H9 (cell line): ENCODE data around the gene HLA-E. TPM values are rescaled to one million over a fixed set of nuclear protein-coding genes. Genes with fewer than 3 reads are reported as not detected.

Experiments used
- DNase-seq: peaks from one replicate; pipeline ENCODE4 v3.0.0-alpha.2; 2017
- H2AFZ ChIP-seq: one replicate; pipeline ENCODE4 v1.6.1; 2013; ENCODE audit warnings: mild to moderate bottlenecking, low read length, control low read depth, moderate library complexity
- H2AK5ac ChIP-seq: 2 replicates; pipeline ENCODE4 v1.6.1; 2013; ENCODE audit warnings: low read length, control low read depth, mixed read lengths; ENCODE audit not compliant: insufficient read length
- H2BK120ac ChIP-seq: one replicate; pipeline ENCODE4 v1.6.1; 2013; ENCODE audit warnings: low read depth, mild to moderate bottlenecking, low read length, control low read depth, inconsistent platforms; ENCODE audit not compliant: poor library complexity, severe bottlenecking
- H2BK12ac ChIP-seq: 2 replicates; pipeline ENCODE4 v1.6.1; 2013; ENCODE audit warnings: low read length, control low read depth, mixed read lengths, low read depth; ENCODE audit not compliant: insufficient read length
- H2BK15ac ChIP-seq: 2 replicates; pipeline ENCODE4 v1.6.1; 2013; ENCODE audit warnings: low read depth, low read length, control low read depth
- H2BK20ac ChIP-seq: one replicate; pipeline ENCODE4 v1.6.1; 2013; ENCODE audit warnings: low read depth, mild to moderate bottlenecking, low read length, control low read depth, inconsistent platforms; ENCODE audit not compliant: poor library complexity, severe bottlenecking
- H2BK5ac ChIP-seq: 2 replicates; pipeline ENCODE4 v1.6.1; 2013; ENCODE audit warnings: low read length, control low read depth, mixed read lengths; ENCODE audit not compliant: insufficient read length
- H3K14ac ChIP-seq: 2 replicates; pipeline ENCODE4 v1.6.1; 2013; ENCODE audit warnings: low read length, control low read depth; ENCODE audit not compliant: insufficient read depth
- H3K18ac ChIP-seq: 2 replicates; pipeline ENCODE4 v1.6.1; 2013; ENCODE audit warnings: low read depth, mild to moderate bottlenecking, mixed read lengths, low read length, control low read depth; ENCODE audit not compliant: insufficient read length
- H3K23ac ChIP-seq: 2 replicates; pipeline ENCODE4 v1.6.1; 2013; ENCODE audit warnings: low read length, control low read depth, mixed read lengths, low read depth; ENCODE audit not compliant: insufficient read length
- H3K23me2 ChIP-seq: 2 replicates; pipeline ENCODE4 v1.6.1; 2013; ENCODE audit warnings: low read depth, mild to moderate bottlenecking, mixed read lengths, low read length, control low read depth; ENCODE audit not compliant: insufficient read length, poor library complexity, severe bottlenecking
- H3K27ac ChIP-seq: 2 replicates; pipeline ENCODE4 v1.5.1; 2013; ENCODE audit warnings: low read length, control low read depth, mixed read lengths, low read depth; ENCODE audit not compliant: insufficient read length
- H3K27me3 ChIP-seq: 2 replicates; pipeline ENCODE4 v1.6.1; 2013; ENCODE audit warnings: low read length, control low read depth, inconsistent platforms; ENCODE audit not compliant: insufficient read depth
- H3K4ac ChIP-seq: 2 replicates; pipeline ENCODE4 v1.6.1; 2013; ENCODE audit warnings: low read depth, mild to moderate bottlenecking, control low read depth, inconsistent platforms, low read length, moderate library complexity
- H3K4me1 ChIP-seq: 2 replicates; pipeline ENCODE4 v1.6.1; 2013; ENCODE audit warnings: low read length, control low read depth, inconsistent platforms; ENCODE audit not compliant: insufficient read depth
- H3K4me2 ChIP-seq: 2 replicates; pipeline ENCODE4 v1.6.1; 2013; ENCODE audit warnings: low read length, control low read depth, mixed read lengths; ENCODE audit not compliant: insufficient read length, insufficient read depth
- H3K56ac ChIP-seq: 2 replicates; pipeline ENCODE4 v1.6.1; 2013; ENCODE audit warnings: low read depth, mild to moderate bottlenecking, mixed read lengths, low read length, control low read depth; ENCODE audit not compliant: insufficient read length
- H3K79me1 ChIP-seq: 2 replicates; pipeline ENCODE4 v1.6.1; 2013; ENCODE audit warnings: low read depth, mild to moderate bottlenecking, moderate library complexity, low read length, control low read depth, inconsistent platforms; ENCODE audit not compliant: insufficient read depth, poor library complexity, severe bottlenecking
- H3K79me2 ChIP-seq: 2 replicates; pipeline ENCODE4 v1.6.1; 2013; ENCODE audit warnings: low read length, control low read depth, inconsistent platforms; ENCODE audit not compliant: insufficient read depth
- H3K9ac ChIP-seq: 2 replicates; pipeline ENCODE4 v1.6.1; 2013; ENCODE audit warnings: low read length, control low read depth, mixed read lengths; ENCODE audit not compliant: insufficient read length; ENCODE audit errors: extremely low read depth
- H3K9me3 ChIP-seq: one replicate; pipeline ENCODE4 v1.6.1; 2013; ENCODE audit warnings: low read depth, low read length, inconsistent platforms; ENCODE audit not compliant: control insufficient read depth
- H3T11ph ChIP-seq: one replicate; pipeline ENCODE4 v1.6.1; 2013; ENCODE audit warnings: mild to moderate bottlenecking, low read length, control low read depth, inconsistent platforms
- H4K20me1 ChIP-seq: one replicate; pipeline ENCODE4 v1.6.1; 2013; ENCODE audit not compliant: control insufficient read depth, insufficient read length, insufficient read depth
- H4K5ac ChIP-seq: 2 replicates; pipeline ENCODE4 v1.6.1; 2013; ENCODE audit warnings: low read depth, mild to moderate bottlenecking, mixed read lengths, low read length, control low read depth; ENCODE audit not compliant: insufficient read length
- H4K8ac ChIP-seq: replicated peaks from 2 replicates; pipeline ENCODE4 v1.6.1; 2013; ENCODE audit warnings: low read length, control low read depth, mixed read lengths, low read depth; ENCODE audit not compliant: insufficient read length
- H4K91ac ChIP-seq: 2 replicates; pipeline ENCODE4 v1.6.1; 2013; ENCODE audit warnings: low read depth, mild to moderate bottlenecking, moderate library complexity, mixed read lengths, low read length, control low read depth; ENCODE audit not compliant: insufficient read length
- H3K27ac Mint-ChIP-seq, 3 experiments: 2 replicates in 2 of 3; 3 replicates in 1 of 3; pipeline ENCODE4 v1.8.0; 2020 to 2021; ENCODE audit warnings: mixed read lengths in 3 of 3, mild to moderate bottlenecking in 1 of 3, moderate library complexity in 1 of 3
- H3K27me3 Mint-ChIP-seq: 2 replicates; pipeline ENCODE4 v1.8.0; 2021; ENCODE audit warnings: low read depth, mild to moderate bottlenecking, moderate library complexity, mixed read lengths
- H3K36me3 Mint-ChIP-seq, 3 experiments: 2 replicates in 2 of 3; 3 replicates in 1 of 3; pipeline ENCODE4 v1.8.0; 2020 to 2021; ENCODE audit warnings: low read depth in 3 of 3, mixed read lengths in 3 of 3; ENCODE audit not compliant: insufficient read depth in 1 of 3
- H3K4me1 Mint-ChIP-seq, 2 experiments: 2 replicates each; pipeline ENCODE4 v1.8.0; 2020; ENCODE audit warnings: mixed read lengths in 2 of 2
- H3K4me3 Mint-ChIP-seq, 2 experiments: 2 replicates in 1 of 2; 3 replicates in 1 of 2; pipeline ENCODE4 v1.8.0; 2020 to 2021; ENCODE audit warnings: mild to moderate bottlenecking in 2 of 2, mixed read lengths in 2 of 2, moderate library complexity in 1 of 2
- H3K9me3 Mint-ChIP-seq, 2 experiments: 2 replicates in 1 of 2; 3 replicates in 1 of 2; pipeline ENCODE4 v1.8.0; 2020; ENCODE audit warnings: mild to moderate bottlenecking in 2 of 2, mixed read lengths in 2 of 2, moderate library complexity in 1 of 2
- WGBS: extraction: QIAGEN DNeasy Blood & Tissue Kit; methylation state at CpG from one replicate; pipeline ENCODE4 v1.1.7; 2013; ENCODE audit warnings: missing lambda C conversion rate, low lambda C conversion rate, mixed read lengths; ENCODE audit not compliant: insufficient read length; ENCODE audit errors: extremely low coverage; 5-methylcytosine and 5-hydroxymethylcytosine counted together
- total RNA-seq: library from RNA; stranded (reverse); gene quantifications from 2 replicates; pipeline ENCODE4 v1.2.1, GENCODE V29; 2021
- TF ChIP-seq, protein P1 (sequence below): fragments of 200-600 bp; sonication (generic); conservative IDR thresholded peaks from 3 replicates; pipeline ENCODE4 v1.8.0; 2021; ENCODE audit warnings: antibody characterized with exemption, mild to moderate bottlenecking

Gene HLA-E
- total RNA-seq, 1 experiment from 2014 or later, result 28.1 TPM

- TF ChIP-seq, protein P1, sequence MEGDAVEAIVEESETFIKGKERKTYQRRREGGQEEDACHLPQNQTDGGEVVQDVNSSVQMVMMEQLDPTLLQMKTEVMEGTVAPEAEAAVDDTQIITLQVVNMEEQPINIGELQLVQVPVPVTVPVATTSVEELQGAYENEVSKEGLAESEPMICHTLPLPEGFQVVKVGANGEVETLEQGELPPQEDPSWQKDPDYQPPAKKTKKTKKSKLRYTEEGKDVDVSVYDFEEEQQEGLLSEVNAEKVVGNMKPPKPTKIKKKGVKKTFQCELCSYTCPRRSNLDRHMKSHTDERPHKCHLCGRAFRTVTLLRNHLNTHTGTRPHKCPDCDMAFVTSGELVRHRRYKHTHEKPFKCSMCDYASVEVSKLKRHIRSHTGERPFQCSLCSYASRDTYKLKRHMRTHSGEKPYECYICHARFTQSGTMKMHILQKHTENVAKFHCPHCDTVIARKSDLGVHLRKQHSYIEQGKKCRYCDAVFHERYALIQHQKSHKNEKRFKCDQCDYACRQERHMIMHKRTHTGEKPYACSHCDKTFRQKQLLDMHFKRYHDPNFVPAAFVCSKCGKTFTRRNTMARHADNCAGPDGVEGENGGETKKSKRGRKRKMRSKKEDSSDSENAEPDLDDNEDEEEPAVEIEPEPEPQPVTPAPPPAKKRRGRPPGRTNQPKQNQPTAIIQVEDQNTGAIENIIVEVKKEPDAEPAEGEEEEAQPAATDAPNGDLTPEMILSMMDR, result no peak
- H3K4me3 Mint-ChIP-seq, result no peak overlapping the region
- H2BK12ac ChIP-seq, result no peak overlapping the region
Observed at GRCh38 chr6:30511169-30511546, 21.8 kb downstream of the HLA-E start.

More at GRCh38 chr6:30511169-30511546, 21.8 kb downstream of the HLA-E start:
- H4K5ac ChIP-seq, result no peak overlapping the region
- Mint-ChIP-seq H3K36me3 (no peaks in the 10 kb centered on the region), H3K4me1 (peaks cover 23 to 32% of the 10 kb centered on the region in 2 experiments), H3K27me3 (no peaks in the 10 kb centered on the region; the same call in 1 of the 2 replicates), H3K27ac (peak overlapping the region in 1 of 3 experiments; percentile 83; a peak in 3 of 7 replicates), H3K9me3 (no peaks in the 10 kb centered on the region)
- H3K23ac ChIP-seq, result no peak overlapping the region
- no peaks in the 10 kb centered on the region for H4K20me1 ChIP-seq
- no peak overlapping the region for H2BK120ac ChIP-seq
- H3K79me1 ChIP-seq, result no peaks in the 10 kb centered on the region
- no peak overlapping the region for H3K27ac ChIP-seq
- no peaks in the 10 kb centered on the region for H3K79me2 ChIP-seq
- H3K9ac ChIP-seq, result no peak overlapping the region
- WGBS, result no CpG with 5 or more reads among the region's 5 CpGs
- peaks cover 5% of the 10 kb centered on the region for H3K23me2 ChIP-seq
- no peak overlapping the region for H2BK15ac ChIP-seq
- no peak overlapping the region for H3K4me2 ChIP-seq
- H3K18ac ChIP-seq, result no peak overlapping the region
- H2BK5ac ChIP-seq, result no peak overlapping the region
- H3K14ac ChIP-seq, result no peak overlapping the region
- no peaks in the 10 kb centered on the region for H3K27me3 ChIP-seq
- H3K9me3 ChIP-seq, result no peaks in the 10 kb centered on the region
- no peak overlapping the region for H4K8ac ChIP-seq
- H2BK20ac ChIP-seq, result no peak overlapping the region
- H2AFZ ChIP-seq, result no peak overlapping the region
- H3T11ph ChIP-seq, result no peak overlapping the region
- H3K4me1 ChIP-seq, result 0 out of 2 replicates have a peak, but pooled peaks cover 3% of the 10 kb centered on the region
- H3K56ac ChIP-seq, result no peak overlapping the region
- no peak overlapping the region for H4K91ac ChIP-seq
- no peak overlapping the region for H2AK5ac ChIP-seq
- H3K4ac ChIP-seq, result no peak overlapping the region
- DNase-seq, result no peak
